ENCODE results near the gene ZNF335. TPM values are rescaled to one million over a fixed set of nuclear protein-coding genes. Genes with fewer than 3 reads are reported as not detected.

The ZNF335 gene
- total RNA-seq, 1 donor from 2014 or later = 28.5 TPM

DNA sequence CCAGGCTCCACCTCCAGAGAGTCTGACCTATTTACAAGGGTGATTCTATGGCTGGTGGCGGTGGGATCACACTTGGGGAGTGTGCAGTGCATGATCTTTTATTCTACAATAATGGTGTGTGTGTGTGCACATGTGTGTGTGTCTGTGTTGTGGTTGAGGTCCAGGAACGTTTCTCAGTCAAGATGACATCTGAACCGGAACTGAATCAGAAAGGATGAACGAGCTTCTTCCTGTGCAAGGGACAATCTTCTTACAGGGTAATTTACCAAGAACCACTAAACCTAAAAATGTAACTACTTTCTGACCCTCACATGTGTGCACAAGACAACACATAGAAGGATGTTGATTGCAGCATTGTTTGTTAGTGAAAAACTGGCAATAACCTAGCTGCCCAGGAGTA lies 45.3 kb upstream of the ZNF335 start:
- TF ChIP-seq CTCF (IDR thresholded peaks at IDR 0.05; ENCODE audit: unreplicated experiment) = no peak
- Mint-ChIP-seq H3K27me3 (peaks cover 57% of the 10 kb centered on the region), H3K27ac (no peak overlapping the region), H3K4me3 (ENCODE audit: low read depth) (no peak overlapping the region), H3K9me3 (ENCODE audit: low read depth) (no peaks in the 10 kb centered on the region), H3K4me1 (ENCODE audit: low read depth) (peaks cover 6% of the 10 kb centered on the region), H3K36me3 (ENCODE audit: insufficient read depth) (no peaks in the 10 kb centered on the region)
- DNase-seq (ENCODE audit: low spot score, unreplicated experiment) = no peak

- no peaks in the 10 kb centered on the region for H3K36me3 Mint-ChIP-seq (ENCODE audit: insufficient read depth)
- peaks cover 66% of the 10 kb centered on the region for H3K27me3 Mint-ChIP-seq
- no peak overlapping the region for H3K27ac Mint-ChIP-seq
- H3K4me3 Mint-ChIP-seq (ENCODE audit: low read depth) = no peak overlapping the region
- H3K4me1 Mint-ChIP-seq (ENCODE audit: low read depth) = no peaks in the 10 kb centered on the region
- DNase-seq (ENCODE audit: low spot score, unreplicated experiment) = no peak
- peaks cover 5% of the 10 kb centered on the region for H3K9me3 Mint-ChIP-seq (ENCODE audit: low read depth)
- no peak for TF ChIP-seq CTCF (IDR thresholded peaks at IDR 0.05; ENCODE audit: unreplicated experiment)
These were observed 42.8 kb upstream of the ZNF335 start for GRCh38 chr20:46014517-46015396.

DNA sequence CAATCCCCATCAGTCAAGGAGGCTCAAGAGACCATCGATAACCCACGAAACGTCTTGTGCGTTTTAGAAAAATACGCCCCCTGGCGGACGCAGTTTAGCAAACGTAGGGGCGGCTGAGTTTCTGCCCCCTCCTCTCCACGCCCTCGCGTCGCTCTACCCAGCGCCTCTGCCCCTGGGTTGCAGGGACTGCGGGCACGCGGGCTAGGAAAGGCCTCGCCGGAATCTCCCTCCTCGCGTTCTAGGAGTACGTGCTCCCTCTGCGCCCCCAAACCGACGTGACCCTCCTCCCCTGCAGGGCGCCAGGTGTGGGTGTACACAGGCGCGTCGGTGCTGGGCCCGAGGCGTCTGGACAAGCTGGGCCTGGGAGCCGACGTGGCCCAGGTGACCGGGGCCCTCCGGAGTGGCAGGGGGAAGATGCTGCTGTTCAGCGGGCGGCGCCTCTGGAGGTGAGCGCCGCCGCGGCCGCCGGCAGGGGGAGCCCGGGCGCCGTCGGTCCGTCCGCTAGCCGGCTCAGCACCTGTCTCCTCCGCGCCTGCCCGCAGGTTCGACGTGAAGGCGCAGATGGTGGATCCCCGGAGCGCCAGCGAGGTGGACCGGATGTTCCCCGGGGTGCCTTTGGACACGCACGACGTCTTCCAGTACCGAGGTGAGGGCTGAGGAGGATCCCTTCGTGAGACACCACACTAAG lies 42.0 kb upstream of the ZNF335 start:
- TF ChIP-seq CTCF (IDR thresholded peaks at IDR 0.05; ENCODE audit: unreplicated experiment) = peak; percentile 66
- Mint-ChIP-seq H3K36me3 (ENCODE audit: insufficient read depth) (no peaks in the 10 kb centered on the region), H3K4me1 (ENCODE audit: low read depth) (no peaks in the 10 kb centered on the region), H3K27me3 (peaks cover 74% of the 10 kb centered on the region), H3K9me3 (ENCODE audit: low read depth) (peaks cover 5% of the 10 kb centered on the region), H3K4me3 (ENCODE audit: low read depth) (no peak overlapping the region), H3K27ac (no peak overlapping the region)
- peak; percentile 58 for DNase-seq (ENCODE audit: low spot score, unreplicated experiment)

DNA sequence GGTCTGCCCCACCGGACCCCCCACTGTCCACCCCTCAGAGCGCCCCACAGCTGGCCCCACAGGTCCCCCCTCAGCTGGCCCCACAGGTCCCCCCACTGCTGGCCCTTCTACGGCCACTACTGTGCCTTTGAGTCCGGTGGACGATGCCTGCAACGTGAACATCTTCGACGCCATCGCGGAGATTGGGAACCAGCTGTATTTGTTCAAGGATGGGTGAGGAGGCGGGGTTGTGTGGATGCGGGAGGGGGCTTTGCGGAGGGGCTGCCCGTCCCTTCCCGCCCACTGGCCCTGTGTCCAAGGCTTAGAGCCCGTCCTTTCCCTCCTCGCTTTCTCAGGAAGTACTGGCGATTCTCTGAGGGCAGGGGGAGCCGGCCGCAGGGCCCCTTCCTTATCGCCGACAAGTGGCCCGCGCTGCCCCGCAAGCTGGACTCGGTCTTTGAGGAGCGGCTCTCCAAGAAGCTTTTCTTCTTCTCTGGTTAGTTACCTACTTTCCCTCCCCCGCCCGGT lies 41.4 kb upstream of the ZNF335 start:
- no peaks in the 10 kb centered on the region for H3K36me3 Mint-ChIP-seq (ENCODE audit: insufficient read depth)
- no peaks in the 10 kb centered on the region for H3K4me1 Mint-ChIP-seq (ENCODE audit: low read depth)
- no peak for TF ChIP-seq CTCF (IDR thresholded peaks at IDR 0.05; ENCODE audit: unreplicated experiment)
- H3K9me3 Mint-ChIP-seq (ENCODE audit: low read depth) = peaks cover 5% of the 10 kb centered on the region
- no peak overlapping the region for H3K4me3 Mint-ChIP-seq (ENCODE audit: low read depth)
- no peak overlapping the region for H3K27ac Mint-ChIP-seq
- DNase-seq (ENCODE audit: low spot score, unreplicated experiment) = no peak
- H3K27me3 Mint-ChIP-seq = peaks cover 72% of the 10 kb centered on the region

- H3K4me3 Mint-ChIP-seq (ENCODE audit: low read depth) = no peak overlapping the region
- no peak overlapping the region for H3K27ac Mint-ChIP-seq
- peaks cover 72% of the 10 kb centered on the region for H3K27me3 Mint-ChIP-seq
- DNase-seq (ENCODE audit: low spot score, unreplicated experiment) = no peak
- no peak for TF ChIP-seq CTCF (IDR thresholded peaks at IDR 0.05; ENCODE audit: unreplicated experiment)
- H3K9me3 Mint-ChIP-seq (ENCODE audit: low read depth) = peaks cover 5% of the 10 kb centered on the region
- H3K36me3 Mint-ChIP-seq (ENCODE audit: insufficient read depth) = no peaks in the 10 kb centered on the region
- no peaks in the 10 kb centered on the region for H3K4me1 Mint-ChIP-seq (ENCODE audit: low read depth)
These were observed 40.9 kb upstream of the ZNF335 start for GRCh38 chr20:46012921-46013320.

Data from progenitor cell of endocrine pancreas (in vitro differentiated cells).